Caco-2 (cell line): ENCODE data around the gene SLC25A5. TPM values are rescaled to one million over a fixed set of nuclear protein-coding genes. Genes with fewer than 3 reads are reported as not detected.

Experiments used
- BruUV-seq: library from RNA; stranded (reverse); fragments of 400-500 nt; replicated peaks from 2 replicates; lab custom pipeline; 2021; lab: Mats Ljungman, UMichigan
- CTCF ChIA-PET: fragments of 300-600 bp; sonication (Branson Sonifier 250); formaldehyde crosslinking; loops from one replicate; lab custom pipeline; 2022; ENCODE audit warnings: antibody characterized with exemption; lab: Charles Lee
- POLR2A ChIA-PET: fragments of 300-600 bp; sonication (Branson Sonifier 250); formaldehyde crosslinking; loops from one replicate; lab custom pipeline; 2022; ENCODE audit warnings: antibody characterized with exemption; lab: Charles Lee
- DNase-seq, 2 experiments: peaks; one replicate each; pipeline versions ENCODE4 v3.0.0 to v3.0.0-alpha.2; 2020 to 2022
- H3K27me3 ChIP-seq: replicated peaks from 2 replicates; pipeline ENCODE4 v1.6.0; 2011; ENCODE audit warnings: low read length; ENCODE audit not compliant: control insufficient read depth, insufficient read depth
- H3K36me3 ChIP-seq: 2 replicates; pipeline ENCODE4 v1.5.1; 2011; ENCODE audit warnings: low read length; ENCODE audit not compliant: control insufficient read depth, insufficient read depth
- H3K4me1 ChIP-seq: fragments of 250-450 bp; sonication (Bioruptor Pico); 2 replicates; pipeline ENCODE4 v1.5.1; 2020; ENCODE audit warnings: mild to moderate bottlenecking
- H3K4me3 ChIP-seq: 2 replicates; pipeline ENCODE4 v1.5.1; 2011; ENCODE audit warnings: low read depth, mild to moderate bottlenecking, control low read depth, low read length
- H3K9me3 ChIP-seq: fragments of 250-450 bp; sonication (Bioruptor Pico); 2 replicates; pipeline ENCODE4 v1.5.1; 2020; ENCODE audit warnings: mild to moderate bottlenecking, moderate library complexity
- H3K27ac Mint-ChIP-seq: one replicate; pipeline ENCODE4 v1.8.0; 2022; ENCODE audit warnings: mixed read lengths; ENCODE audit not compliant: unreplicated experiment
- H3K27me3 Mint-ChIP-seq: one replicate; pipeline ENCODE4 v1.8.0; 2022; ENCODE audit warnings: mixed read lengths; ENCODE audit not compliant: insufficient read depth, unreplicated experiment
- H3K36me3 Mint-ChIP-seq: one replicate; pipeline ENCODE4 v1.8.0; 2022; ENCODE audit warnings: mild to moderate bottlenecking, mixed read lengths; ENCODE audit not compliant: insufficient read depth, unreplicated experiment
- H3K4me1 Mint-ChIP-seq: one replicate; pipeline ENCODE4 v1.8.0; 2022; ENCODE audit warnings: low read depth, mixed read lengths; ENCODE audit not compliant: unreplicated experiment
- H3K4me3 Mint-ChIP-seq: one replicate; pipeline ENCODE4 v1.8.0; 2022; ENCODE audit warnings: mild to moderate bottlenecking, moderate library complexity, mixed read lengths; ENCODE audit not compliant: unreplicated experiment
- H3K9me3 Mint-ChIP-seq: one replicate; pipeline ENCODE4 v1.8.0; 2022; ENCODE audit warnings: mixed read lengths; ENCODE audit not compliant: unreplicated experiment
- intact Hi-C: fragments of 100-400 bp; cut with micrococcal nuclease; formaldehyde crosslinking; loops from one replicate; pipeline ENCODE4 v1.10.0; 2022; ENCODE audit not compliant: unreplicated experiment
- total RNA-seq: library from RNA; stranded (reverse); gene quantifications from 2 replicates; pipeline ENCODE4 v1.2.3, GENCODE V29; 2022
- TF ChIP-seq, protein P1 (sequence below), 2 experiments: fragments of 200-600 bp in 1 of 2; IDR thresholded peaks; 1 replicate in 1 of 2; 2 replicates in 1 of 2; pipeline versions ENCODE4 v1.5.1 to v1.8.0; 2011 to 2022; ENCODE audit warnings: antibody characterized with exemption in 1 of 2, control low read depth in 1 of 2, inconsistent platforms in 1 of 2, low read depth in 1 of 2, low read length in 1 of 2, mild to moderate bottlenecking in 1 of 2, moderate library complexity in 1 of 2; ENCODE audit not compliant: insufficient read depth in 1 of 2, severe bottlenecking in 1 of 2, unreplicated experiment in 1 of 2

The SLC25A5 gene
- total RNA-seq, 1 experiment from 2014 or later, result 416 TPM

GRCh38 chrX:119459181-119459580 is 9.1 kb upstream of the SLC25A5 start:
- Histone ChIP-seq H3K4me3 (no peak overlapping the region), H3K36me3 (no peaks in the 10 kb centered on the region), H3K4me1 (peaks cover 13% of the 10 kb centered on the region), H3K27me3 (no peaks in the 10 kb centered on the region), H3K9me3 (no peaks in the 10 kb centered on the region)
- DNase-seq, result no peak
- TF ChIP-seq, protein P1, sequence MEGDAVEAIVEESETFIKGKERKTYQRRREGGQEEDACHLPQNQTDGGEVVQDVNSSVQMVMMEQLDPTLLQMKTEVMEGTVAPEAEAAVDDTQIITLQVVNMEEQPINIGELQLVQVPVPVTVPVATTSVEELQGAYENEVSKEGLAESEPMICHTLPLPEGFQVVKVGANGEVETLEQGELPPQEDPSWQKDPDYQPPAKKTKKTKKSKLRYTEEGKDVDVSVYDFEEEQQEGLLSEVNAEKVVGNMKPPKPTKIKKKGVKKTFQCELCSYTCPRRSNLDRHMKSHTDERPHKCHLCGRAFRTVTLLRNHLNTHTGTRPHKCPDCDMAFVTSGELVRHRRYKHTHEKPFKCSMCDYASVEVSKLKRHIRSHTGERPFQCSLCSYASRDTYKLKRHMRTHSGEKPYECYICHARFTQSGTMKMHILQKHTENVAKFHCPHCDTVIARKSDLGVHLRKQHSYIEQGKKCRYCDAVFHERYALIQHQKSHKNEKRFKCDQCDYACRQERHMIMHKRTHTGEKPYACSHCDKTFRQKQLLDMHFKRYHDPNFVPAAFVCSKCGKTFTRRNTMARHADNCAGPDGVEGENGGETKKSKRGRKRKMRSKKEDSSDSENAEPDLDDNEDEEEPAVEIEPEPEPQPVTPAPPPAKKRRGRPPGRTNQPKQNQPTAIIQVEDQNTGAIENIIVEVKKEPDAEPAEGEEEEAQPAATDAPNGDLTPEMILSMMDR (IDR thresholded peaks at IDR 0.05; ENCODE audit: insufficient read depth in 1 of 2, low read depth in 1 of 2, low read length in 1 of 2, severe bottlenecking in 1 of 2, unreplicated experiment in 1 of 2), result no peak
- H3K36me3 Mint-ChIP-seq, result peaks cover 13% of the 10 kb centered on the region
- POLR2A ChIA-PET, result no interaction called here
- peaks cover 17% of the 10 kb centered on the region for H3K4me1 Mint-ChIP-seq
- CTCF ChIA-PET, result no interaction called here
- H3K27ac Mint-ChIP-seq, result no peak overlapping the region
- BruUV-seq, result no TSS peak
- H3K4me3 Mint-ChIP-seq, result no peak overlapping the region
- intact Hi-C loops, result no loop called here
- no peaks in the 10 kb centered on the region for H3K9me3 Mint-ChIP-seq
- no peaks in the 10 kb centered on the region for H3K27me3 Mint-ChIP-seq

- no peaks in the 10 kb centered on the region for H3K9me3 Mint-ChIP-seq
- TF ChIP-seq, protein P1 (IDR thresholded peaks at IDR 0.05; ENCODE audit: insufficient read depth in 1 of 2, low read depth in 1 of 2, low read length in 1 of 2, severe bottlenecking in 1 of 2, unreplicated experiment in 1 of 2), result no peak
- Histone ChIP-seq H3K4me3 (no peak overlapping the region), H3K27me3 (no peaks in the 10 kb centered on the region), H3K36me3 (no peaks in the 10 kb centered on the region; the same call in 1 of the 2 replicates), H3K9me3 (no peaks in the 10 kb centered on the region), H3K4me1 (no peaks in the 10 kb centered on the region; the same call in 1 of the 2 replicates)
- no peak overlapping the region for H3K4me3 Mint-ChIP-seq
- ChIA-PET POLR2A (no interaction called here), CTCF (interaction anchor here (0.6 kb wide), 1 partner anchor 218 kb away, joined by 3 read pairs; no protein-coding TSS in a partner anchor)
- DNase-seq, result no peak
- no peak overlapping the region for H3K27ac Mint-ChIP-seq
- BruUV-seq, result no TSS peak
- no peaks in the 10 kb centered on the region for H3K27me3 Mint-ChIP-seq
- intact Hi-C loops, result no loop called here
- H3K4me1 Mint-ChIP-seq, result no peaks in the 10 kb centered on the region
- peaks cover 24% of the 10 kb centered on the region for H3K36me3 Mint-ChIP-seq
These were observed 2.7 kb upstream of the SLC25A5 start for GRCh38 chrX:119465555-119465954.

DNA sequence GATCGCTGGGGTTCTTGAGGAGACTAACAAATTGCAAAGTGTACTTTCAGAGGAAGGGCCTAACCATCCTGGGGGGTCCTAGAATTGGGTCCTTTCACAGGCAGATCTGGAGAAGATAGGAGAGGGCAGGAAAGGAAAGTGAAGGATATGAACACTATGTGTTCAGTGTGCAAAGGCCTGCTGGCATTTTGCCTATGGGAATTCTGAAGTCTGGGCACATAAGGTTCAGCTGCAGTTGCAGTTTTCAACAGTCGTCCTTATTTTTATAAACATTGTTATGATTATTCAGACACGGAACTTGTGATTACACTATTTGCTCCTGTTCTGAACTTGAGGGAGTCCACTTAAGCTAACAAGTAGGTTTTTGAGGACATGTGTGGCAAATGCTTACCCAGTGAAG is 1.3 kb upstream of the SLC25A5 start:
- Mint-ChIP-seq H3K27ac (no peak overlapping the region), H3K4me1 (no peaks in the 10 kb centered on the region), H3K9me3 (no peaks in the 10 kb centered on the region), H3K4me3 (no peak overlapping the region), H3K36me3 (peaks cover 37% of the 10 kb centered on the region), H3K27me3 (no peaks in the 10 kb centered on the region)
- no peaks in the 10 kb centered on the region for H3K9me3 ChIP-seq
- DNase-seq, result no peak
- no peaks in the 10 kb centered on the region for H3K27me3 ChIP-seq
- no peak overlapping the region for H3K4me3 ChIP-seq
- ChIA-PET POLR2A (interaction anchor here (0.6 kb wide), 1 partner anchor 11 kb away, joined by 3 read pairs; no protein-coding TSS in a partner anchor), CTCF (no interaction called here)
- intact Hi-C loops, result loop anchor here (1.0 kb wide), 1 partner anchor 48 kb away; no protein-coding TSS in a partner anchor
- H3K36me3 ChIP-seq, result no peaks in the 10 kb centered on the region; the same call in 1 of the 2 replicates
- TF ChIP-seq, protein P1 (IDR thresholded peaks at IDR 0.05; ENCODE audit: insufficient read depth in 1 of 2, low read depth in 1 of 2, low read length in 1 of 2, severe bottlenecking in 1 of 2, unreplicated experiment in 1 of 2), result no peak
- H3K4me1 ChIP-seq, result no peaks in the 10 kb centered on the region; the same call in 1 of the 2 replicates
- BruUV-seq, result TSS peak; percentile 38
